GM18873 (cell line): ENCODE measurements around the gene SLC2A9.
"Not testable (repeated sequence)": the region's sequence is repeated elsewhere in the genome, so short reads cannot be mapped to it uniquely, and the experiment has no call there.

Source experiments
- ATAC-seq: cut with Tn5 transposase; IDR thresholded peaks from one replicate; pipeline ENCODE4 v1.9.1; 2021; ENCODE audit warnings: mild to moderate bottlenecking, moderate library complexity, moderate number of reproducible peaks; ENCODE audit not compliant: unreplicated experiment, low FRiP score

The SLC2A9 gene

DNA sequence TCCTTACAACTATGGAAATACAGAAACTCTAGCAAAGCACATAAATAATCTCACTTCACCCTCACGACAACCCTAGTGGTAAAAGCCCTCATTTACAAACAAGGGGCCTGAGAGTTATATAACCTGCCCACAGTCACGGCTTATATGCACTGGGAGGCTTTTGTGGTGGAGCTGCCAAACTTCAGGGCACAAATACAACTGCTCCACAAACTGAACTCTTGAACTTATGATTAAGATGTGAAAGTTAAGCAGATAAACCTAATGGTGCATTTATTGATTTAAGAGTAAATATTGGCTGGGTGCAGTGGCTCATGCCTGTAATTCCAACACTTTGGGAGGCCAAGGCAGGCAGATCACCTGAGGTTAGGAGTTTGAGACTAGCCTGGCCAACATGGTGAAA lies 19.0 kb downstream of the SLC2A9 start:
- no peak for ATAC-seq

DNA sequence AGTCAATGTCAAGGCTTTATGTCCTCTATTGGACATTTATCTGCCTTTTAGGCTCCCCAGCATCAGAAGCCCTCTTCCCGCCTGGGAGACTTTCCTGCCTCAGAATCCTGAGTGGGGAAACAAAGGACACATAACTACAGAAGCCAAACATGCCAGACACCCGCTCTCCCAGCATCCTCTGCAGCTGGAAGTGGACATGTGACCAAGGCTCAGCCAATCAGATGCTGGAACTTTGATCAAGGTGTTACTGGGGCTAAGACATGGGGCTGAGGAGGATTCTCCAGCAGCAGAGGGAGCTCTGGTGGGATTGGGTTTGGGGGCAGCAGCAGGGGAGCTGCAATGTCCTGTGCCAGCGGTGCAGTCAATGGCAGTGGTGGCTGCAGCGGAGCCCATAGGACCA lies 19.5 kb downstream of the SLC2A9 start:
- ATAC-seq: no peak

DNA sequence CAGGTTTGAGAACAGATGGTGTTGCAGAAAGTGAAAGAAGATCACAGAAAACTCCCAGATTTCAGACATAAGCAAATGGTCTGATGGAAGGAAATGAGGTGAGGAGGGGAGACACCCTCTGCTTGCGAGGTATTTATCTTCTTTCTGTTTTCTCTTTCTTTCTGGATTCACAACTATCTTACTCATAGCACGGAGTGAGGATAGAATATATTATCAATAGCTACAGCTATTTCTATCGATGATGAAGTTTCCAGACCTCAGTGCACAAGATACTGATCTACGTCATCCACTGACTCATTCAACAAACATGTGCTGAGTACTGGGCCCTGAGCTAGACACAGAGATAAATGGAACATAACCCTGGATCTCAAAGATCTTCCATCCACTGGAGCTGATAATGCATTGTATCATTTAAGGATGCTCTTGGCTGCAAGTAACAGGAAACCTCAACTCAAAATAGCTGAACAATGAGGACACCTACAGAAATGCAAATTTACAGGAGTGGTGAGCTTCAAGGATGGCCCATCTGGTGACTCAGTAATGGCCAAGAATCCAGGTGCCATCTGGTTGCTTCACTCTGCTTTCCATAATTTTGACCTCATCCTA lies 21.2 kb downstream of the SLC2A9 start:
- peak; percentile 58 for ATAC-seq

DNA sequence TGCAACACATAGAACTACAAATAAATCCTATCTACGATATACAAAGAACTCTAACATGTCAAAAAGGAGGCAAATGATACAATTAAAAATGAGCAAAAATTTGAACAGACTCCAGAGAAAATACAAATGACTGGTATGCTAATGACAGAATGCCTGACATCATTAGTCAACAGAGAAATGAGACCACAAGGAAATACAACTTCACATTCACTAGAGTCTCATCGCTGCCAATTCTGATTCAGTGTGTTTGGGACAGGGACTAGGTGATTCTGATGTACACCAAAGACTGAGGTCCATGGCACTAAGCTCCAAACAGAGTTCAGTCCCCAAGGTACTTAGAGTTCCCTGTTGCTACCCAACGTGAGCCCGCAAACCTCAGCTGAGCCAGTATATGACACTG lies 23.4 kb downstream of the SLC2A9 start:
- ATAC-seq: no peak

DNA sequence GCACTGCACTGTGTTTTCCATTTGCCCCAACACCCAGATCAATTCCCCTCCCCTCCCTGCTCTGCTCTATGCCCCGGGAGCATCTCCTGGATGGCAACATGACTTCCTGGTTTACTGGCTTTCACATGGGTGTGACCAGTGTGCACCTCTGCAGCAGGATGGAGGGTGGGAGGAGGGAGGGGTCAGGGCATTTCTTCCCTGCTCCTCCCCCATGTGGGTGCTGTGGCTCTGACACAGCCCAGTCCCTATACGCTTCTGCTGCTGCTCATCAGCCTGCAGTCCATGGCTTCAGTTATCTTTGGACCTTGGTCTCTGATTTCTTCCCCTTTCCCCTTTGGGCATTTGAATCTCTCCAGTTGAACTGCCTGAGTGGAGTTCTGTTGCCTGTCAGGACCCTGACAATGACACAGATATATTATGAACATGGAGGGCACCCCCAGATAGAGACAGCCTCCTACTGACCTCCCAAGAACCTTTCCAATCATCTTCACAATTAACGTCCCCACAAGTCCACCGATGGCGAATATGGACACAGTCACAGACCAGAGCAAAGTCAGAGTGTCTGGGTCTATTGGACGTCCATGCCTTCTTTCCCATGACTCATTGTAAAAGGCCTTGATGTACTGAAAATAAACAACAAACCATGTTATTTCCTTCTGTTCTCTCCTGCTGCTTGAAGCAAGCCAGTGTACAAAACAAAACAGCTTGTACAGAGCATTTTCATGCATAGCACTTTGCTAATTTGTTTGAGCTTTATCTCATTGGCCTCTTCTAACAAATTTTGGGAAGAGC lies 24.8 kb downstream of the SLC2A9 start:
- no peak for ATAC-seq

DNA sequence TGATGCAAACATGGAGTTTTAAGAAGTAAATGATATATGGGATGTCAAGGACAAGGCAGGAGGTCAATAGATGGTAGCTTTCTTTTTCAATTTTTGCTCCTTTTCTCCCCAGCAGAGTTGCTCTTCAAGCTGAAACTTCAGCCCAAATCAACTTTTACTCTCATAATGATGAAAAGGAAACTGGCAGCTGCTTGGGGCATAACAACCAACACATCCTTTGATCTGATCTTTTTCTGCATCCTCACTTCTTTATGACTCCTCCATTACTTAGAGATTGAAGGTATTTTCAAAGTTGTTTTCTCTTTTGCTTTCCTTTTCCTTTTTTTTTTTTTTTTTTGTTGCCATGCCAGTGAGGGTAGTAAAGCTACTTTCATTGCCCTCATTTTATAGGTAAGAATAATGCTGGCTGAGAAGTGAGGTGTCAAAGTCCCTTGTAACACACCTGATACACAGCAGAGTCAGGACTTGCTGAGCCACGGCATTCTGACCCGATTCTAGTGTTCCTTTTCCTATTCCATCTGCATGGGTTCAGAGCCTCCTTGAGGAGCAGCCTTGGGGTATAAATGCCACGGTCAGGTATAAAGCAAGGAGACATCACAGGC lies 26.9 kb downstream of the SLC2A9 start:
- ATAC-seq: peak; percentile 80

DNA sequence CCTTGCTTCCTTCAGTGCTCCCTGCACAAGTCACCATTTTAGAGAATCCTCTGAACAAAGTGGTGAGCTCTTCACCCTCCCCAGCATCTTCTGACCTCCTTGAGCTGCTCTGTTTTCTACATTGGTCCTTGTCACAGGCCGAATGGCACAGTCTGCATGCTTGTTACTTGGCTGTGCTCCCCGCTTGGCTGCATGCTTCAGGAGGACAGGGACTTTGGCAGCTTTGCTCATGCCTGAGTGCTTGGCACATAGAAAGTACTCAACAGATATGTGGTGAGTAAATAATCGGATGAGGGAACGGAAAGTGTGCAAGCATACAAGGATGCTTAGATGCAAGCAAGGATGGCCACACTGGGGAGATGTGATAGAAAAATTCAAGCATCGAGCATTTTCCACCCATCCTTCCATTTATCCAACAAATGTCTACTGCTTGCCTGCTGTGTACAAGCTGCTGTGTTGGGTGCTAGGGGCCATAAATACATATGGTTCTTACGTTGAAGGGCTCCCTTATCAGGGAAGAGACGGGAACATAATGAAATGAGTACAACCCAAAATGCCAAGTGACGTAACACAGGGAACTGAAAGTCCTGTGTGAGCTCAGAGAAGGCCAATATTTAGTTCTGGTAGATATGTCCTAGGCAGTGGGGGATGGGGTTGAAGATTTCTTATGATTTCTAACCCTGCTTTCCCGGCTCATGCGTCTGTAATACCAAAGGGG lies 31.2 kb downstream of the SLC2A9 start:
- no peak for ATAC-seq

DNA sequence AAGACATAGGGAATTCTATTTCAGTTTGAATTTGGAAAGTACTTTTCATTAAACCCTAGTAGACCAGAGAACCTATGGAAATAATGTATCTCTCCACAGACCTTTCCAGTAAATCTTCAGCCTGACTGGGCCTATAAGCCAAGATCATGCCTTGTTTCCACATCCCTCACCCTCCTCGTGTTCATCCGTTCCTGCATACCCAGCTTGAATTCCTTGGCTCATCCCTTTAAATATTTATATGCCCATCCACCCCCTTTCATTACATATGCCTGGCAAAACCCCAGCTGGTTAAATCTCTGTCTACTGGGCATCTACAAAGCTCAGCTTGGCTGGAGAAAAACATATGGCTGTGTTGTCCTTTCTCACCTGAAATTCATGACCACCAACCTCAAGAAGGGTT lies 32.4 kb downstream of the SLC2A9 start:
- ATAC-seq: no peak

DNA sequence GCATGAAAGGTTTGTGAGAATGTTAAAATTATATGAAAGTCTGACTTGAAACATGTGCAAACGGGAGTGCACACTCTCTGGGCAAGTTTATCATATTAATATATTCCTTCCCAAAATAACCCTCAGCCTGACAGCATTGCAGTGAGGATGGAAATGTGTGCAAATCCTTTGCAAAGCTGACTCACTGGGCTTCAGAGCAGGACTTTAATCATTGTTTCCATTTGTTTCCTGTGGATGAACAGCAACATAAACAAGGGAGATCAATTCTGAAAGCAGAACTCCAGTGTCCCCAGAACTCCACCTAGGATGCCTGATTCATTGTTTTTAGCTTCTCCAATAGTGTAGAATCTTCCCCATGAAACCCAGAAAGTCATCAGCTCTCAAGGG lies 32.9 kb downstream of the SLC2A9 start:
- no peak for ATAC-seq

DNA sequence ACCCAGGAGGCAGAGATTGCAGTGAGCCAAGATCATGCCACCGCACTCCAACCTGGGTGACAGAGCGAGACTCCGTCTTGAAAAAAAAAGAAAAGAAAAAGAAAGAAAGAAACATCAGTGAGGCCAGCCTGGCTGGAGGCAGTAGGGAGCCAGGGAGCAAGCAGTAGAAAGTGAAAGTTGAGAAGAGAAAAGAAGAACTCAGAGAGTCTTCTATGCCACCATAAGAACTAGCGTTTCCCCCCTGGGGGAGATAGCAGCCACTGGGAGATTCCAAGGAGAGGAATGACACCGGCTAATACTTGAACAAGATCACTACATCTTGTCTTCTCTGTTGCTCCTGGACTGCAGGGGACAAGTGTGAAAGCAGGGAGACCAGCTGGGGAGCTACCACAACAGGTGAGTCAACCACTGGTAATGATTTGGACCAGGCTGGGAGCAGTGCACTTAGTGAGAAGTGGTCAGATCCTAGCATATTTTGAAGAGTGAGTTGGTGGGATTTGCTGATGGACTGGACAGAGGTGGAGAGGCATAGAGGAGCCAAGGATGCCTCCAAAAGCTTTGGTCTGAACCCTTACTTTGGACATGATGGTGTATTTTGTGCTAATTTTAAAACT lies 33.4 kb downstream of the SLC2A9 start:
- ATAC-seq: no peak

DNA sequence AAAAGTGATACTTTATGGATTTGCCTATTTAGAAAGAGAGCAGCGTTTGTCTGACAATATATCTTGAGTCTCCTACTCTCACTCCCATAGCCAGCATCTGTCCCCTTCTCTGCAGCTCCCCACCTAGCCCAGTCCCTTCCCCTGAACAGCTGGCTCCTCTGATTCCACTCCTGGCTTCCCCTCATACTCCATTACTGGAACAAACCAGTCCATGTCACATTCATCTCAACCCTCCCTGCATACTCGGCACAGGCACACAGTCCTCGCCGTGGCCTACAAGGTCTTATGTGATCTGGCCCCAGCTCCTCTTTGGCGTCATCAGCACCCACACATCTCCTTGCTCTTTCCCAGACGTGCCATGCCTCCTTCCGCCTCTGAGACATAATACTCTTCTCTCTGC lies 36.7 kb downstream of the SLC2A9 start:
- no peak for ATAC-seq

DNA sequence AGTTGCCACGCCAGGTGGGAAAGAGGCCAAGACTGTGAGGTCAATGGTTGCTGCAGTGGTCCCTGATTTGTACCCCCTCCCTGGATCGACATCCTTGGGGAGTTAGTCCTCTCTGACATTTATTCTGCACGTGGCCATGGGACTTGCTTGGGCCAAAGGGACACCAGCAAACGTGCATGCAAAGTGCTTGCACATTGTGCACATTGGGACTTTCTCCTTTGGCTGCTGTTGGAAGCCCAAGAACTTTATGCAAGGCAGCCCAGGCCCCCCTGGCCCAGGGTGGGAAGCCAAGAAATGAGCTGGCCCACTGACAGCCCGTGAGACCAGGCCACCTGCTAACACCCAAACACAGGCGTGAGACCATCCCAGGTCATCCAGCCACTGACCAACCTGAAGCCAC lies 38.1 kb downstream of the SLC2A9 start:
- no peak for ATAC-seq

DNA sequence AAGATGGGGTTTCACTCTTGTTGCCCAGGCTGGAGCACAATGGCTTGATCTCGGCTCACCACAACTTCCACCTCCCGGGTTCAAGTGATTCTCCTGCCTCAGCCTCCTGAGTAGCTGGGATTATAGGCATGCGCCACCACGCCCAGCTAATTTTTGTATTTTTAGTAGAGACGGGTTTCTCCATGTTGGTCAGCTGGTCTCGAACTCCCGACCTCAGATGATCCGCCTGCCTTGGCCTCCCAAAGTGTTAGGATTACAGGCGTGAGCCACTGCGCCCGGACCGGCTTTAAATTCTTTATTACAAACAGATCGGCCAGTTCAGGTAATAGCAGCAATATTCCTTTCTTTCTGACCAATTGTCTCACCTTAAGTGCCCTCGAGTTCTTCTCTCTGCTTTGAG lies 39.4 kb downstream of the SLC2A9 start:
- ATAC-seq: not testable (repeated sequence)

DNA sequence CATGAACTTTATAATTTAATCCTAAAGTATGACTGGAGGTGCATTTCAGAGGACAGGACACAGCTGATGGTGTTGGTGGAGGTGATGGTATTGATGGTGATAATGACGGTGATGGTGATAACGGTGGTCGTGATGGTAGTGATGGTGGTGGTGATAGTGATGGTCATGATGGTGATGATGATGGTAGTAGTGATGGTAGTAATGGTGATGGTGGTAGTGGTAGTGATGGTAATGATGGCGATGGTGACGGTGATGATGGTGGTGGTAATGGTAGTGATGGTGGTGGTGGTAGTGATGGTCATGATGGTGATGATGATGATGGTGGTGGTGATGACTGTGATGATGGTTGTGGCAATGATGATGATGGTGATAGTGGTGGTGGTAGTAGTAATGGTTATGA lies 40.4 kb downstream of the SLC2A9 start:
- ATAC-seq: no peak

DNA sequence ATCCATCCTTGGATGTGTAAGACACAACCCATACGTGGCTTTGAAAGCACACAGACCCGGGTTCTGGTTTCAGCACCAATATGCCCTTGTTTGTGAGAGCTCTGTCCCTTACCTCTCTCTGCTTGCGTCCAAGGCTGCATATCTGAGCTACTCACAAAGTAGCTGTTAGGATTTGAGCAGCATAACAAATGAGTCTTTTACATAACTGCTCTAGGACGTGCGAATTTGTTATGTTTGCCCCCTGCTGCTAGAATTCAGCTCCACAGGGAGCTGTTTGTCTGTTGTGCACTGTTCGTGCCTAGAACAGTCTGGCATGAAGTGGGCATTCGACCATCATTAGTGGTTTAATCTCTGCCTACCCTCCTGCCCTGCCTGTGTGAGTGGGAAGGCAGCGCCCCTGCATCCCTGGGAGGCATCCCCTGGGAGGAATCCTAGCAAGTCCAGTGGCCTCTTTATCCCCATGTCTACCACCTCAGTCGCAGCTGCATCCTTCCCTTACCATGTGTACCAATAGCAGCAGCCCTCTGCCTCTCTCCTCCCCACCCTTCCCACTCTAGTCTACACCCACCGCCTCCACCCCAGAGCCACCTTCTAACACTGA lies 42.1 kb downstream of the SLC2A9 start:
- ATAC-seq: no peak

DNA sequence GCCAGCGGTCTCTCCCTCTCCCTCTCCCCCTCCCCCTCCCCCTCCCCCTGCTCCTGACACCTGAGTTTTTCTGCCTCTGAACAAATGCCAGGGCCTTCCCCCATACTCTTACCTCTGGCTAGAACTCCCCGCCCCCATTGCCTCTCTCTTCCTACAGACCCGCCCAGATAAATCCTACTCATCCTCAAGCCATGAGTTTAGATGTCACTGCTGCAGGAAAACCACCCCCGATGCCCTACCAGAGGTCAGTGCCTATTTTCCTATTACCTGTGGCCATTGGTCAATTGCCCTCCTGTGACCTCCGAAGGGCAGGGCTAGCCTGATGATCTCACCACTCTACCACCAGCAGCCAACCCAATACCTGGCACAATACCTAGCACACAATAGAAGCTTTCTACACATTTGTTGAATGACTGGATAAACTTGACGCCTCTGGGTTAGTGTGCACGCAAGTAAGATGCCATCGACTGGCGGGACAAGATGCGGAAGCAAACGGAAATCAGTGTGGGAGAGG lies 43.7 kb downstream of the SLC2A9 start:
- ATAC-seq: no peak

DNA sequence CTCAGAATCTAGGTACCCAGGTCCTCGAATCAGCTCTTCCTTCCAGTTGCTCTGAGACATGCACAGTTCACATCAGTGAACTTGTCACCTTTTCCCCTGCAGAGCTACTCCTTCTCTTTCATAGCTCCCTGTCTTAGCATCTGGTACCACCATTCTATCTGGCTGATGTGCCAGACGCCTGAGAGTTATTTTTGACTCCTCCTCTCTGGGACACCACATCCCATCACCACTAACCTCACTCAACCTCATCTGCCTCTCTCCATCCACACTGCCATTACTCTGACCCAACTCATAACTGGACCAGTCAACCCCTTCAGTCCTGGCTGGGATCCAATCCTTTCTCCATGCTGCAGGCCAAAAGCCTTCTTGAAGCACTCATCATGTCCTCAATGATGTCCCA lies 44.5 kb downstream of the SLC2A9 start:
- no peak for ATAC-seq

DNA sequence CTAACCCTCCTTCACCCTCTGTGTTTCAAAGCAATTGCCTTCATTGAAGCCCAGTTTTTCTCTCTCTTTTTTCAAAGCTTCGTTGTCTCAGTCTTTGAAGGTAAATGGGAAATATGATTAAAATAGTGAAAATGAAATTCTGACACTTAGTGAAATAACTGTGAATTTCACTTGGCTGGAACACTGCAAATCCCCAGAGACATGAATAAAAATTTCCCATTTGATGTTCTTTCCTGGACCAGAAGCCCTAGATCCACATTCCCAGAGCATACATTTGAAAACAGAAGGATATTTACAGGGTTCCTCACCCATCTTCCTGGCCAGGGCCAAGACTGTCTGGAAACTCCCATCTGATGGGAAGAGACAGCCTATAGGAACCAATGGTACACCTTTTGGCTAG lies 45.0 kb downstream of the SLC2A9 start:
- ATAC-seq: no peak

DNA sequence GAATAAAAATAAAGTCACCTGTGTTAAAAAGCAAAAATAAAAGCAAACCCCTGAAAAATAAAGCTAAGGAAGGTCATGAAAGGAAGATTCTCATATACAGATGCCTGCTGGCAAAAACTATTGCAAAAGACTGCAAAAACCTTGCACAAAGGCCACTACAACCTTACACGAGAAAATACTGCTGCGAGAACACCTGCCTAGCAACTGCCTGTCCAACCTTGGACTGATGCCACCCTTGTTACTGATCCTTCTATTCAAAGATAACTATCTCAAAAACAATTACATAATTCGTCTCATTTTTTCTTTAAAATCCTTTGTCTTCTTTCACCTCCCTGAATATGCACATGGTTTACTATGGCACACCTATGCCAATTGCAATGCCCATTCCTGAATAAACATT lies 49.6 kb downstream of the SLC2A9 start:
- ATAC-seq: no peak

DNA sequence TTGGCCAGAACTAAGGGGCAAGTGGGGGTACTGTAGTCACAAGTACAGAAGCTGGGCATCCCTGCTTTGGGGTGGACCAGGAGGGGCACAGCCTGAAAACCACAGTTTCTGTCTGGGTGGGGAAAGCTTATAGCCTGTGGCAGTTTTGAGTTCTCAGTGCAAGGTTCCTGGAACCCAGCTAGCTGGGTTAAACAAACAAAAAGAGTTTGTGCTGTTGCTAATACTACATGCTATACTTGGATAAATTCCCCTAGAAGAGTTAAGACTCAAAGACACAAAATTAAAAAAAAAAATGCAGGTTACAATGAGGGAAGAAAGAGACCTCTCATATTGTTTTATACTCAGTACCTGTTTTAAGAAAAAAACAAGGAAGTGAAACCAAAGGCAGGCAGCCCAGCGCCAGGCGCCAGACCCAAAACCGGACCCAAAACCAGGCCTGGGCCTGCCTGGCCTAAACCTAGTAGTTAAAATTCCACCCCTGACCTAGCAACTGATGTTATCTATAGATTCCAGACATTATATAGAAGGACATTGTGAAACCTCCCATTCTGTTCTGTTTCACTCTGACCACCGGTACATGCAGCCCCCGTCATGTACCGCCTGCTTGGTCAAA lies 50.8 kb downstream of the SLC2A9 start:
- ATAC-seq: peak; percentile 86
